Ishikawa (cell line): ENCODE measurements around the gene SPAG9.

Experiments used
- CEBPB ChIP-seq: IDR thresholded peaks from 2 replicates; pipeline ENCODE4 v1.6.1; 2012
- CREB1 ChIP-seq: IDR thresholded peaks from 2 replicates; pipeline ENCODE4 v1.6.1; 2012; ENCODE audit warnings: low read depth
- EGR1 ChIP-seq: IDR thresholded peaks from 2 replicates; pipeline ENCODE4 v1.6.1; 2012
- EP300 ChIP-seq: IDR thresholded peaks from 2 replicates; pipeline ENCODE4 v1.6.1; 2012; ENCODE audit warnings: borderline replicate concordance
- FOXM1 ChIP-seq: IDR thresholded peaks from 2 replicates; pipeline ENCODE4 v1.6.1; 2012; ENCODE audit warnings: low read depth, borderline replicate concordance
- NFIC ChIP-seq: IDR thresholded peaks from 2 replicates; pipeline ENCODE4 v1.6.1; 2012
- RAD21 ChIP-seq: IDR thresholded peaks from 2 replicates; pipeline ENCODE4 v1.6.1; 2012; ENCODE audit warnings: low read depth
- TAF1 ChIP-seq: IDR thresholded peaks from 2 replicates; pipeline ENCODE4 v1.6.1; 2012; ENCODE audit warnings: low read depth, mild to moderate bottlenecking
- TCF12 ChIP-seq: IDR thresholded peaks from 2 replicates; pipeline ENCODE4 v1.6.1; 2012; ENCODE audit warnings: low read depth
- TEAD4 ChIP-seq: IDR thresholded peaks from 2 replicates; pipeline ENCODE4 v1.6.1; 2012
- YY1 ChIP-seq: IDR thresholded peaks from 2 replicates; pipeline ENCODE4 v1.6.1; 2012; ENCODE audit warnings: low read depth
- ZBTB7A ChIP-seq: IDR thresholded peaks from 2 replicates; pipeline ENCODE4 v1.6.1; 2012; ENCODE audit warnings: low read depth
- TF ChIP-seq, protein P1 (sequence below): IDR thresholded peaks from 2 replicates; pipeline ENCODE4 v1.6.1; 2012
- TF ChIP-seq, protein P2 (sequence below): IDR thresholded peaks from 2 replicates; pipeline ENCODE4 v1.6.1; 2012
- TF ChIP-seq, protein P3 (sequence below): IDR thresholded peaks from 2 replicates; pipeline ENCODE4 v1.6.1; 2012; ENCODE audit warnings: low read depth, mild to moderate bottlenecking

SPAG9 gene, protein sequence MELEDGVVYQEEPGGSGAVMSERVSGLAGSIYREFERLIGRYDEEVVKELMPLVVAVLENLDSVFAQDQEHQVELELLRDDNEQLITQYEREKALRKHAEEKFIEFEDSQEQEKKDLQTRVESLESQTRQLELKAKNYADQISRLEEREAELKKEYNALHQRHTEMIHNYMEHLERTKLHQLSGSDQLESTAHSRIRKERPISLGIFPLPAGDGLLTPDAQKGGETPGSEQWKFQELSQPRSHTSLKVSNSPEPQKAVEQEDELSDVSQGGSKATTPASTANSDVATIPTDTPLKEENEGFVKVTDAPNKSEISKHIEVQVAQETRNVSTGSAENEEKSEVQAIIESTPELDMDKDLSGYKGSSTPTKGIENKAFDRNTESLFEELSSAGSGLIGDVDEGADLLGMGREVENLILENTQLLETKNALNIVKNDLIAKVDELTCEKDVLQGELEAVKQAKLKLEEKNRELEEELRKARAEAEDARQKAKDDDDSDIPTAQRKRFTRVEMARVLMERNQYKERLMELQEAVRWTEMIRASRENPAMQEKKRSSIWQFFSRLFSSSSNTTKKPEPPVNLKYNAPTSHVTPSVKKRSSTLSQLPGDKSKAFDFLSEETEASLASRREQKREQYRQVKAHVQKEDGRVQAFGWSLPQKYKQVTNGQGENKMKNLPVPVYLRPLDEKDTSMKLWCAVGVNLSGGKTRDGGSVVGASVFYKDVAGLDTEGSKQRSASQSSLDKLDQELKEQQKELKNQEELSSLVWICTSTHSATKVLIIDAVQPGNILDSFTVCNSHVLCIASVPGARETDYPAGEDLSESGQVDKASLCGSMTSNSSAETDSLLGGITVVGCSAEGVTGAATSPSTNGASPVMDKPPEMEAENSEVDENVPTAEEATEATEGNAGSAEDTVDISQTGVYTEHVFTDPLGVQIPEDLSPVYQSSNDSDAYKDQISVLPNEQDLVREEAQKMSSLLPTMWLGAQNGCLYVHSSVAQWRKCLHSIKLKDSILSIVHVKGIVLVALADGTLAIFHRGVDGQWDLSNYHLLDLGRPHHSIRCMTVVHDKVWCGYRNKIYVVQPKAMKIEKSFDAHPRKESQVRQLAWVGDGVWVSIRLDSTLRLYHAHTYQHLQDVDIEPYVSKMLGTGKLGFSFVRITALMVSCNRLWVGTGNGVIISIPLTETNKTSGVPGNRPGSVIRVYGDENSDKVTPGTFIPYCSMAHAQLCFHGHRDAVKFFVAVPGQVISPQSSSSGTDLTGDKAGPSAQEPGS (N-terminal part only)

DNA sequence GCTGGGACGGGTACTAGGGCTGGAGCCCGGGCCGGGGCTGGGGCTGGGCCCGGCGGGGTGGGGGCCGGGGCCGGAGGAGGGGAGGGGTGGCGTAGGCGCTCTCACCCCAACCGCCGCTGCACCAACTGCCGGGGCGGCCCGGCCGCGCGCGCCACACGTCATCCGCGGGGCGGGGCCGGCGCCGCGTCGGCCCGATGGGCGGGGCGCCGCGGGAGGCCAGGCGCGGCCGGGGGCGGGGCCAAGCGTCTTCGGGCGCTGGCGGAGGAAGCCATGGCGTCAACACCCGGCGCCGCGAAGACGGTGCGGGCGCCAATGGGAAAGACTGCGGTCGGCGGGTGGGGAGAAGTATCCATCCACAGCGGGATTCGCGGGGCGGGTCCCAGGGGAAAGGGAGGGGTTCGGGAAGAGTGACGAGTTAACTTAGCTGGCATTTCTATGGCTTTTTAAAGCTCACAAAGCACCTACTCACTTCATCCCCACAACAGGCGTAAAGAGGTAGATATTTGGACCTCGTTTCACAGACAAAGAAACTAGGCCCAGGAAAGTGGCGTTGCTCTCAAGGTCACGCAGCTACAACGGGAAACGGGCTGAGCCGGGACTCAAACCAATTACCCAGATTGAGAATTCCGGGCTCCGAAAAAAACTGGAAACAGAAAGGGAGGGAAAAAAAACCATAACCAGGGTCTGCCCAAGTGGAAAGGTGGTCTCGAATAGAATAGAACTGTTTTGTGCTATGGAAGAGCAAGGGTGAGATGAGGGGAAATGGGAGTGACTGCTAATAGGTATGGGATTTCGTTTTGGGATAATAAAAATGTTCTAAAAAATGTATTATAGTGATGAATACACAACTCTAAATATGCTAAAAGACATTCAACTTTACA, at the start of gene SPAG9:
Gene SPAG9, minus strand, starts transcription at position 130 of the 881 bp plus-strand sequence. CDS start 212 bp downstream, outside the sequence.
- TF ChIP-seq ZBTB7A: no peak
- TF ChIP-seq, protein P1, sequence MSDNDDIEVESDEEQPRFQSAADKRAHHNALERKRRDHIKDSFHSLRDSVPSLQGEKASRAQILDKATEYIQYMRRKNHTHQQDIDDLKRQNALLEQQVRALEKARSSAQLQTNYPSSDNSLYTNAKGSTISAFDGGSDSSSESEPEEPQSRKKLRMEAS: peak; percentile 76
- no peak for TF ChIP-seq FOXM1
- TF ChIP-seq CEBPB: no peak
- no peak for TF ChIP-seq EP300
- TF ChIP-seq, protein P2, sequence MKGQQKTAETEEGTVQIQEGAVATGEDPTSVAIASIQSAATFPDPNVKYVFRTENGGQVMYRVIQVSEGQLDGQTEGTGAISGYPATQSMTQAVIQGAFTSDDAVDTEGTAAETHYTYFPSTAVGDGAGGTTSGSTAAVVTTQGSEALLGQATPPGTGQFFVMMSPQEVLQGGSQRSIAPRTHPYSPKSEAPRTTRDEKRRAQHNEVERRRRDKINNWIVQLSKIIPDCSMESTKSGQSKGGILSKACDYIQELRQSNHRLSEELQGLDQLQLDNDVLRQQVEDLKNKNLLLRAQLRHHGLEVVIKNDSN: no peak
- TF ChIP-seq TAF1: peak; percentile 37; the same call in 1 of the 2 replicates
- no peak for TF ChIP-seq EGR1
- TF ChIP-seq RAD21: no peak
- TF ChIP-seq CREB1: peak; percentile 79
- TF ChIP-seq YY1: peak; percentile 55; the same call in 1 of the 2 replicates
- TF ChIP-seq TEAD4: no peak
- TF ChIP-seq NFIC: no peak
- TF ChIP-seq, protein P3, sequence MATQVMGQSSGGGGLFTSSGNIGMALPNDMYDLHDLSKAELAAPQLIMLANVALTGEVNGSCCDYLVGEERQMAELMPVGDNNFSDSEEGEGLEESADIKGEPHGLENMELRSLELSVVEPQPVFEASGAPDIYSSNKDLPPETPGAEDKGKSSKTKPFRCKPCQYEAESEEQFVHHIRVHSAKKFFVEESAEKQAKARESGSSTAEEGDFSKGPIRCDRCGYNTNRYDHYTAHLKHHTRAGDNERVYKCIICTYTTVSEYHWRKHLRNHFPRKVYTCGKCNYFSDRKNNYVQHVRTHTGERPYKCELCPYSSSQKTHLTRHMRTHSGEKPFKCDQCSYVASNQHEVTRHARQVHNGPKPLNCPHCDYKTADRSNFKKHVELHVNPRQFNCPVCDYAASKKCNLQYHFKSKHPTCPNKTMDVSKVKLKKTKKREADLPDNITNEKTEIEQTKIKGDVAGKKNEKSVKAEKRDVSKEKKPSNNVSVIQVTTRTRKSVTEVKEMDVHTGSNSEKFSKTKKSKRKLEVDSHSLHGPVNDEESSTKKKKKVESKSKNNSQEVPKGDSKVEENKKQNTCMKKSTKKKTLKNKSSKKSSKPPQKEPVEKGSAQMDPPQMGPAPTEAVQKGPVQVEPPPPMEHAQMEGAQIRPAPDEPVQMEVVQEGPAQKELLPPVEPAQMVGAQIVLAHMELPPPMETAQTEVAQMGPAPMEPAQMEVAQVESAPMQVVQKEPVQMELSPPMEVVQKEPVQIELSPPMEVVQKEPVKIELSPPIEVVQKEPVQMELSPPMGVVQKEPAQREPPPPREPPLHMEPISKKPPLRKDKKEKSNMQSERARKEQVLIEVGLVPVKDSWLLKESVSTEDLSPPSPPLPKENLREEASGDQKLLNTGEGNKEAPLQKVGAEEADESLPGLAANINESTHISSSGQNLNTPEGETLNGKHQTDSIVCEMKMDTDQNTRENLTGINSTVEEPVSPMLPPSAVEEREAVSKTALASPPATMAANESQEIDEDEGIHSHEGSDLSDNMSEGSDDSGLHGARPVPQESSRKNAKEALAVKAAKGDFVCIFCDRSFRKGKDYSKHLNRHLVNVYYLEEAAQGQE: no peak
- no peak for TF ChIP-seq TCF12

DNA sequence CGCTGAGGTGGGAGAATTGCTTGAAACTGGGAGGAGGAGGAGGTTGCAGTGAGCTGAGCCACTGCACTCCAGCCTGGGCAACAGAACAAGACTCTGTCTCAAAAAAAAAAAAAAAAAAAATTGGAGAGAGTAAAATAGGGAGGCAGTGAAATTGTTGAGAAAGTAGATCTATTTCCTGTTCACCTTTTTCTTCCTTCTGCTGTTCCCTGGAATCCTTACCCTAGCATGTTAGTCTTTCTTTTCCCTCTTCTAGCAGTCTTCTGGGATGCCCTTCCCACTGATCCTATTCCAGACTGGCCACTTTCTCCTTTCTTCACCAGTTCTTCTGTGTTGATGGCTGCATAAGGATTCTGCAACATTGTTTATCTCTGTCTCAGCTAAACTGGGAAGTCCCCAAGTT, 48.7 kb upstream of the SPAG9 start:
- TF ChIP-seq, protein P2: no peak
- no peak for TF ChIP-seq TAF1
- TF ChIP-seq ZBTB7A: no peak
- no peak for TF ChIP-seq CREB1
- TF ChIP-seq, protein P1: no peak
- TF ChIP-seq, protein P3: no peak
- no peak for TF ChIP-seq FOXM1

DNA sequence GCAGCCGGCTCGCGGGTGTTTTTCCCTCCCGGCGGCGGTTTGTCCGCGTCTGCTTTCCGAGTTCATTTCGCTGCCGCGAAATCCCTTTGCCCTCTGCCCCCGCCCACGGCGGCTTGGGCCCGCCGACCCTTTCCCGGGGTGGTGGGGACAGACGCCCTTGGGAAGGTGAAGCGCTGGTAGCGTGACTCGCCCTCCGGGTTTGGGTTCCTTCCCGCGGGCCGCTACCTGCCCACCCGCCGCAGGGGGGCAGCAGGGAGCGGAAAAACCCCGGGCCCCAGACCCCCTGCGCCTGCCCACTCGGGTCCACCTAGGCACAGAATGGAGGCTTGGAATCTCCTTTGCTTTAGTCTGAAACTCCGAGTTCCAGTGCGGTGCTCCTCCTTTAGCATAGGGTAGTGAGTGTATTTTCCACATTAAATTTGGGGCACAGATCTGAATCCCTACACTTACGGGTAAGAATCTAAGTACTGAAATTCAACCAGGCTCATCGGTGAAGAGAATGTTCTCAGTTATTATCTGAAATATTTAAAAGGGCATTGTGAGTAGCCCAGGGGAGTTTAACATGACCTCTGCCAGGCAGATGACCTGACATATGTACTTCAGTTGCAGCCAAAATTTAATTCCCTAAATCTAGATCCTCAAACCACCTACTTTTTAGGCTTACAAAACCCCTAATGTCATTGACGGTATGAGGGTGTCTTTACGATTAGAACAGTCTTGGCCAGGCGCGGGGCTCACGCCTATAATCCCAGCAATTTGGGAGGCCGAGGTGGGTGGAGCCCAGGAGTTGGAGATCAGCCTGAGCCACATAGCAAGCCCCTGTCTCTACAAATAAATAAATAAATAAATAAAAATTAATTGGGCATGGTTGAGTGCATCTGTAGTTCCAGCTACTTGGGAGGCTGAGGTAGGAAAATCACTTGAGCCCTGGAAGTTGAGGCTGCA, 46.6 kb upstream of the SPAG9 start:
- TF ChIP-seq ZBTB7A: peak; percentile 99
- TF ChIP-seq EP300: peak; percentile 31; the same call in 1 of the 2 replicates
- 0 out of 2 replicates have a peak, but pooled peaks have one; percentile 18 for TF ChIP-seq TAF1
- no peak for TF ChIP-seq FOXM1
- TF ChIP-seq, protein P3: no peak
